OCI-LY3 (cell line): ENCODE measurements around the gene ZNF394.

Experiments used
- H2AFZ ChIP-seq: fragments of 200-600, 300-600 bp; shearing (Covaris generic); 2 replicates; pipeline ENCODE4 v1.6.0; 2014; ENCODE audit warnings: antibody characterized with exemption, low read depth, low read length
- H3K27ac ChIP-seq: fragments of 200-600, 300-600 bp; sonication (generic); 2 replicates; pipeline ENCODE4 v1.5.1; 2014; ENCODE audit warnings: mild to moderate bottlenecking, low read length, moderate library complexity, mixed read lengths
- H3K27me3 ChIP-seq: fragments of 200-600, 300-600 bp; sonication (generic); 2 replicates; pipeline ENCODE4 v1.6.1; 2014; ENCODE audit warnings: low read depth, low read length, mixed read lengths
- H3K36me3 ChIP-seq: fragments of 200-600, 300-600 bp; sonication (generic); replicated peaks from 2 replicates; pipeline ENCODE3; 2014; ENCODE audit warnings: low read depth, low read length, mixed read lengths
- H3K4me1 ChIP-seq: fragments of 300-600, 200-600 bp; sonication (generic); 2 replicates; pipeline ENCODE4 v1.6.1; 2014; ENCODE audit warnings: low read length, mixed read lengths
- H3K4me2 ChIP-seq: fragments of 200-600, 300-600 bp; sonication (generic); 2 replicates; pipeline ENCODE4 v1.6.1; 2014; ENCODE audit warnings: low read length, mixed read lengths
- H3K4me3 ChIP-seq: fragments of 300-600, 200-600 bp; sonication (generic); 2 replicates; pipeline ENCODE4 v1.5.1; 2014; ENCODE audit warnings: antibody characterized with exemption, mild to moderate bottlenecking, low read length, moderate library complexity
- H3K79me2 ChIP-seq: fragments of 300-600, 200-600 bp; shearing (Covaris generic); 2 replicates; pipeline ENCODE4 v1.6.1; 2014; ENCODE audit warnings: mild to moderate bottlenecking, low read length, mixed read lengths
- H3K9ac ChIP-seq: fragments of 300-600, 200-600 bp; shearing (Covaris generic); 2 replicates; pipeline ENCODE4 v1.6.0; 2014; ENCODE audit warnings: mild to moderate bottlenecking, low read length, moderate library complexity
- H3K9me3 ChIP-seq: fragments of 200-600, 300-600 bp; shearing (Covaris generic); 2 replicates; pipeline ENCODE4 v1.6.1; 2014; ENCODE audit warnings: low read length, mixed read lengths; ENCODE audit not compliant: insufficient read depth
- H4K20me1 ChIP-seq: fragments of 200-600, 300-600 bp; sonication (generic); 2 replicates; pipeline ENCODE4 v1.6.1; 2016; ENCODE audit warnings: low read length, mixed read lengths; ENCODE audit not compliant: insufficient read depth
- EZH2phosphoT487 ChIP-seq: fragments of 200-600 bp; shearing (Covaris generic); IDR thresholded peaks from 2 replicates; pipeline ENCODE4 v1.6.1; 2018; ENCODE audit warnings: antibody characterized with exemption, mixed run types, low read depth
- TF ChIP-seq, protein P1 (sequence below): fragments of 200-600, 300-600 bp; sonication (generic); IDR thresholded peaks from 2 replicates; pipeline ENCODE4 v1.5.1; 2014; ENCODE audit warnings: antibody characterized with exemption, low read length, low read depth

Gene ZNF394

DNA sequence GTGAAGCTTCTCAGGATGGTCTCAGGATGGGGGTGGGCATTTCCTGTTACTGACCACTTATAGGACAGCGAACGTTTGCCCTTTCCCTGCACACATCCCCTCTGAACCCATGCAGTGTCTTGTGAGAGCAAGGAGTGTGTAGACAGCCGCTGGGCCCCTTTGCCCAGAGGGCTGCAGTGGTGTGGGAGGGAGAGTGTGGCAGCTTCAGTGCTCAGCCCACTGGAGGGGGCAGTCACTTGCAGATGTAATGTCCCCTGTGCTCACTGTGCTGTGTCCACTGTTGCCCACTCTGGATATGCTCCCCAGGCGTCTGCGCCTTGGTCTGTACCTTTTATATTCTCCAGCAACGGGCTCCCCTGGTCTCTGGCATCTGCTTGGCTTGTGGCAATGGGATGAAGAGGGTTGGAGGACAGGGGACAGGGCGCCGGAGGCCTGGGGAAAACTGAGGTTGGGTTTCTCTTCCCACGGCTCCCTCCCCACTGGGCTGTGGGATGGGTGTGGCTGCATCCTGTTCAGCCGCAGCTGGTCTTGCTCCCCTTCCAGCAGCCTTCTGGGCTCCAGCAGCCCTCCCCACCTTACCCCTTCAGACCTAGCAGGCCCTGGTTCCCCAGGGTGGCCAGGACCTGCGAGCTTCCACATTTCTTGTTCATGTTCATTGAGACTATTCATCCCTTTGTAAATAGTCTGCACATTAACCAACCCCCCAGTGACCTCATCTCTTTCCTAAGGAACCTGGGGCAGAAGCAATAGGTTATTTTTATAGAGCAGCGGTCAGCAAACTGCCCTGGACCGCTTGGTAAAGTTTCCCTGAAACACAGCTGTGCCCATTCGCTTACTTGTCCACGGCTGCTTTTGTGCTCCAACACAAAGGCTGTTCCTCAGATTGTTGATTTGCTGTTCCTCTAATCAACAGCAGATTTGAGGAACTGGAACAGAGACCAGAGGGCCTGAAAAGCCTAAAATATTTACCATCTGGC, 21.3 kb downstream of the ZNF394 start:
- no peak overlapping the region for H2AFZ ChIP-seq
- no peak overlapping the region for H3K4me2 ChIP-seq
- no peak for TF ChIP-seq EZH2phosphoT487
- TF ChIP-seq, protein P1, sequence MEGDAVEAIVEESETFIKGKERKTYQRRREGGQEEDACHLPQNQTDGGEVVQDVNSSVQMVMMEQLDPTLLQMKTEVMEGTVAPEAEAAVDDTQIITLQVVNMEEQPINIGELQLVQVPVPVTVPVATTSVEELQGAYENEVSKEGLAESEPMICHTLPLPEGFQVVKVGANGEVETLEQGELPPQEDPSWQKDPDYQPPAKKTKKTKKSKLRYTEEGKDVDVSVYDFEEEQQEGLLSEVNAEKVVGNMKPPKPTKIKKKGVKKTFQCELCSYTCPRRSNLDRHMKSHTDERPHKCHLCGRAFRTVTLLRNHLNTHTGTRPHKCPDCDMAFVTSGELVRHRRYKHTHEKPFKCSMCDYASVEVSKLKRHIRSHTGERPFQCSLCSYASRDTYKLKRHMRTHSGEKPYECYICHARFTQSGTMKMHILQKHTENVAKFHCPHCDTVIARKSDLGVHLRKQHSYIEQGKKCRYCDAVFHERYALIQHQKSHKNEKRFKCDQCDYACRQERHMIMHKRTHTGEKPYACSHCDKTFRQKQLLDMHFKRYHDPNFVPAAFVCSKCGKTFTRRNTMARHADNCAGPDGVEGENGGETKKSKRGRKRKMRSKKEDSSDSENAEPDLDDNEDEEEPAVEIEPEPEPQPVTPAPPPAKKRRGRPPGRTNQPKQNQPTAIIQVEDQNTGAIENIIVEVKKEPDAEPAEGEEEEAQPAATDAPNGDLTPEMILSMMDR = no peak
- no peaks in the 10 kb centered on the region for H3K27me3 ChIP-seq
- H3K36me3 ChIP-seq = peaks cover 30% of the 10 kb centered on the region
- H3K79me2 ChIP-seq = peaks cover 60% of the 10 kb centered on the region
- peaks cover 3% of the 10 kb centered on the region; the same call in 1 of the 2 replicates for H3K4me1 ChIP-seq
- no peak overlapping the region for H3K4me3 ChIP-seq
- no peaks in the 10 kb centered on the region for H4K20me1 ChIP-seq
- no peak overlapping the region for H3K27ac ChIP-seq
- no peaks in the 10 kb centered on the region for H3K9me3 ChIP-seq
- H3K9ac ChIP-seq = no peak overlapping the region

DNA sequence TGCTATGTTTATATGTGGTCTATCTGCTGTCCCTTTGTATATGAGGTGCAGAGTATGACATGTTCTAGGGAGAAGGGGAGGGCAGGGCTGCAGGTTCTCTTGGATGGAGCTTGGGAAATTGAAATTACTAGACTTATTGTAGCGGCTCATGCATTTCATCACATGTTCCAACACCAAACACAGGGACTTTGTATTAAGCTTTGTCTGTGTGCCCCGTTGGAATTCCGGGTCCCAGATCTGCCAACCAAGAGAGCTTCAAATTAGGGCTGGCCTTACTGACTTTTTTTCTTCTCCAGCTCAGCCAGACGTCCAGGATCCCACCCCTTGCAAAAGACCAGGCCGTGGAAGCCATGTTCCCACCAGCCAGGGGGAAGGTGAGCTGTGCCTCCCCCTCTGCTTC, 24.0 kb downstream of the ZNF394 start:
- H4K20me1 ChIP-seq = no peaks in the 10 kb centered on the region
- H3K9me3 ChIP-seq = no peaks in the 10 kb centered on the region
- peaks cover 71% of the 10 kb centered on the region for H3K79me2 ChIP-seq

DNA sequence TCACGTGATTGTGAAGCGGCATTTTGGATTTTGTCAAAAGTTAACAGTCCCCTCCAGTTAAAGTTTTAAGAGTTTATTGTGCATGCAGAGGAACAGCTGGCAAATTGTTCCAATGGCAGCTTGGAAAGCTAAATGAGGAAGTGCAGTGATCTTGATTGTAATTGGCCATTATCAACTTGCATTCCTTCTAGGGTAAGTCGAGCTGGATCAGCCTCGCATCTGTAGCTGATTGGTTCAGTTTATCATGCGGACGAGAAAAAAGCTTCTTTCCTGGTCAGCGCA, 26.8 kb downstream of the ZNF394 start:
- Histone ChIP-seq H3K4me1 (peaks cover 9% of the 10 kb centered on the region; the same call in 1 of the 2 replicates), H3K36me3 (peaks cover 9% of the 10 kb centered on the region), H3K79me2 (peaks cover 55% of the 10 kb centered on the region), H2AFZ (no peak overlapping the region; the same call in 1 of the 2 replicates), H3K27me3 (no peaks in the 10 kb centered on the region), H3K9ac (peak overlapping the region; percentile 82), H3K4me2 (peak overlapping the region; percentile 66), H3K27ac (peak overlapping the region; percentile 49), H3K4me3 (peak overlapping the region; percentile 90), H4K20me1 (no peaks in the 10 kb centered on the region), H3K9me3 (no peaks in the 10 kb centered on the region)
- TF ChIP-seq, protein P1 = no peak
- no peak for TF ChIP-seq EZH2phosphoT487

More for the DNA sequence above, 24.0 kb downstream of the ZNF394 start:
- Histone ChIP-seq H3K27me3 (no peaks in the 10 kb centered on the region), H3K4me2 (no peak overlapping the region), H2AFZ (no peak overlapping the region), H3K4me1 (peaks cover 8% of the 10 kb centered on the region; the same call in 1 of the 2 replicates), H3K27ac (no peak overlapping the region), H3K4me3 (no peak overlapping the region), H3K9ac (no peak overlapping the region), H3K36me3 (peaks cover 26% of the 10 kb centered on the region)
- TF ChIP-seq, protein P1 = no peak
- no peak for TF ChIP-seq EZH2phosphoT487

DNA sequence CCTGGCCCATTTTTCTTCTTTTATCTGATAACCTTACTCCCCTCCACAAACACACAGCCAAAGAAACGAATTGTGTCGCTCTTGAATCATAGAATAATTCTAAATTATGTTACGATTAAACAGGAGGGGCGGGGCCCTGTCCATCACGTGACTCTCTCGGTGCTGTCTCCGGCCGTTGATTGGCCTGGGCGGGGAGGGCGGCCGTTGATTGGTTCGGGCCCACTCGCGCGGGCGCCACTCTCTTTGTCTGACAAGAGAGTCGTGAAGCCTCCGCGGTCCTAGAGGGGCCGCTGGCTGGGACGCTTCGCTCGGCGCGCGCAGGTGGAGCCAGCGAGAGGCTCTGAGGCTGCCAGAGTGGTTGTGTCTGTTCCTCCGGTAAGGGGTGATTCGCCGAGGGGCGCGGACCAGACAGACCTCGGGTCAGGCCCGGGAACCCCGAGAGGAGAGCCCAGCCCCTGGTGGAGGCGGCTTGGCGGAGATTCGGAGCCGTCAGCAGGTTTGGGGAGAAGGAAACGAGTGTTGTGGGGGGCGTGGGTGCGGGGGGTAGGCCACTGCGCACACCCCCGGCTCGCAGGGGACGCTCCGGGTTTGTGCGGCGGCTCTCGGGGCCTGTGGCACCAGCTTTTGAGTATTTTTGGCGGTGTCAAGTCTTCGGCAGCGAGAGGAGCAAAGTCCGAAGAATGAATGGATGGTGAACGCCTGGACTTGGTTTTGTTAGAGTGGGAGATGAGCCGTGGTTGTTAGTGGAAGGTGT, 27.3 kb downstream of the ZNF394 start, which contains the start of gene ZNF789:
Gene ZNF789, plus strand, starts transcription at position 330 of the 754 bp plus-strand sequence. CDS start 3,567 bp downstream, outside the sequence.
- peak within 1 kb of the TSS; percentile 67 for H3K27ac ChIP-seq
- peak within 1 kb of the TSS; percentile 82 for H3K9ac ChIP-seq
- H3K9me3 ChIP-seq = no peaks in the 10 kb centered on the region
- peak within 1 kb of the TSS; percentile 66 for H3K4me2 ChIP-seq
- H3K36me3 ChIP-seq = peaks cover 9% of the 10 kb centered on the region
- H2AFZ ChIP-seq = peak within 1 kb of the TSS; percentile 82
- TF ChIP-seq, protein P1 = no peak
- no peak for TF ChIP-seq EZH2phosphoT487
- H3K4me3 ChIP-seq = peak within 1 kb of the TSS; percentile 90
- peaks cover 9% of the 10 kb centered on the region; the same call in 1 of the 2 replicates for H3K4me1 ChIP-seq
- H4K20me1 ChIP-seq = no peaks in the 10 kb centered on the region
- peaks cover 50% of the 10 kb centered on the region for H3K79me2 ChIP-seq
- no peaks in the 10 kb centered on the region for H3K27me3 ChIP-seq
